Measurements from ENCODE around the gene PSMB10. TPM values are rescaled to one million over a fixed set of nuclear protein-coding genes. Genes with fewer than 3 reads are reported as not detected.

PSMB10 gene
- total RNA-seq, 1 donor from 2014 or later: 82.7 TPM

DNA sequence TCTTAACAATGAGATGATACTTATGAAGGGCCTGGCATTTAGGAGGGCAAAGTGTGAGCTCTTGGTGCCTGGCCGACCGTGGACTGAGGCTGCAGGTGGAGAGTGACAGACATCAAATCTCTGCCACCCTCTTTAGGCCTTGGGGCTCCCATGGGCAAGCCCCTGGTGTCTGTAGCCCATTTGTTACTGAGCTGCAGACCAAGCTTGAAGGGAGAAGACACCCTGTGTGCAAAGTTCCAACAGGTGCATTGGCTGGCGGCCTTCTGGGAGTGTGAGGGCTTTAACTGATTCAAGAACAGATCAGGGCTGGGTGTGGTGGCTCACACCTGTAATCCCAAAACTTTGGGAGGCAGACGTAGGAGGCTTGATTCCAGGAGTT lies 4.2 kb downstream of the PSMB10 start:
- intact Hi-C loops (cut with DNase I): no loop called here
- TF ChIP-seq, protein P1, sequence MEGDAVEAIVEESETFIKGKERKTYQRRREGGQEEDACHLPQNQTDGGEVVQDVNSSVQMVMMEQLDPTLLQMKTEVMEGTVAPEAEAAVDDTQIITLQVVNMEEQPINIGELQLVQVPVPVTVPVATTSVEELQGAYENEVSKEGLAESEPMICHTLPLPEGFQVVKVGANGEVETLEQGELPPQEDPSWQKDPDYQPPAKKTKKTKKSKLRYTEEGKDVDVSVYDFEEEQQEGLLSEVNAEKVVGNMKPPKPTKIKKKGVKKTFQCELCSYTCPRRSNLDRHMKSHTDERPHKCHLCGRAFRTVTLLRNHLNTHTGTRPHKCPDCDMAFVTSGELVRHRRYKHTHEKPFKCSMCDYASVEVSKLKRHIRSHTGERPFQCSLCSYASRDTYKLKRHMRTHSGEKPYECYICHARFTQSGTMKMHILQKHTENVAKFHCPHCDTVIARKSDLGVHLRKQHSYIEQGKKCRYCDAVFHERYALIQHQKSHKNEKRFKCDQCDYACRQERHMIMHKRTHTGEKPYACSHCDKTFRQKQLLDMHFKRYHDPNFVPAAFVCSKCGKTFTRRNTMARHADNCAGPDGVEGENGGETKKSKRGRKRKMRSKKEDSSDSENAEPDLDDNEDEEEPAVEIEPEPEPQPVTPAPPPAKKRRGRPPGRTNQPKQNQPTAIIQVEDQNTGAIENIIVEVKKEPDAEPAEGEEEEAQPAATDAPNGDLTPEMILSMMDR (IDR thresholded peaks at IDR 0.05): no peak

DNA sequence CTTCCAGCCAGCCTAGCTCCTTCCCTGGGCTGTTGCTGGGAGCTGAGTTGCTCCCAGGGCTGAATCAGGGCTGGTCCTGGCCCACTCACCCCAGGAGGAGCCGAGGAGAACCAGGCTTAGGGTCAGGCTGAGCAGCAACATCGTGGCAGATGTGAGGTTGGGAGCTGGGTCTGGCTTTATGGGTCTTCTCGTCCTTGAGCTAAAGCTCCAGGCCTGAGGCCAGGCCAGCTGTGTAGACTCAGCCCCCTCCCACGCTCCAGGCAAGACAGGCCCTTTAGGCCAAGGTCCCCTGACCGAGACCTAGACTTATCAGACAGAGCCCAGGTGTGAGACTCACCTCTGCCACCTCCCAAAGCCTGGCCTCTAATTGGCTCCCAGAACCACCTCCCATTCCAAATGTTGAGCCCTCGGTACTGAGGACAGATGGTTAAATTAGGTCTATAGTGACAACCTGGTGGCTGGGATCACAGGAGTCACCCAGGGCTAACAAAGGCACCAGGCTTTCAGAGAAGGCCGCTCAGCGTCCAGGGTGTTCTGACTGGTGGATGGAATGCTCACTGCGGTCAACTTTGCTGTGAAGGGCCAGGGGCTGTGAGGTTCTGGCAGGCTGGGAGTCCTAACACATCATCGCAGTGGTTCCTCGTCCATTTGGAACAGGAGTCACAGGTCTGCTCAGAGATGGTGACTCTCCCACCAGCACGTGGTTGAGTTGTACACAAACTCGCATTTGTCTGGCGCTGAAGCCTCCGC lies 4.8 kb downstream of the PSMB10 start, which contains the start of gene CTRL:
Gene CTRL, minus strand, starts transcription at position 151 of the 750 bp plus-strand sequence. Its CDS starts 10 bp downstream, at position 141.
- ATAC-seq (no peak), DNase-seq (no peak)
- intact Hi-C loops (cut with DNase I): no loop called here
- H3K4me1 ChIP-seq: peaks cover 16% of the 10 kb centered on the region
- peaks cover 68% of the 10 kb centered on the region for H3K36me3 ChIP-seq
- H3K27ac ChIP-seq: no peak within 1 kb of the TSS
- H3K4me3 ChIP-seq: no peak within 1 kb of the TSS
- no peaks in the 10 kb centered on the region for H3K27me3 ChIP-seq (ENCODE audit: low read depth)
- TF ChIP-seq, protein P1 (IDR thresholded peaks at IDR 0.05): no peak
- H3K9me3 ChIP-seq: no peaks in the 10 kb centered on the region

More for the DNA sequence above, 4.2 kb downstream of the PSMB10 start:
- Histone ChIP-seq H3K27me3 (ENCODE audit: low read depth) (no peaks in the 10 kb centered on the region), H3K9me3 (no peaks in the 10 kb centered on the region), H3K4me3 (no peak overlapping the region), H3K4me1 (peaks cover 20% of the 10 kb centered on the region), H3K27ac (no peak overlapping the region), H3K36me3 (peaks cover 62% of the 10 kb centered on the region)
- DNase-seq (no peak), ATAC-seq (no peak)

DNA sequence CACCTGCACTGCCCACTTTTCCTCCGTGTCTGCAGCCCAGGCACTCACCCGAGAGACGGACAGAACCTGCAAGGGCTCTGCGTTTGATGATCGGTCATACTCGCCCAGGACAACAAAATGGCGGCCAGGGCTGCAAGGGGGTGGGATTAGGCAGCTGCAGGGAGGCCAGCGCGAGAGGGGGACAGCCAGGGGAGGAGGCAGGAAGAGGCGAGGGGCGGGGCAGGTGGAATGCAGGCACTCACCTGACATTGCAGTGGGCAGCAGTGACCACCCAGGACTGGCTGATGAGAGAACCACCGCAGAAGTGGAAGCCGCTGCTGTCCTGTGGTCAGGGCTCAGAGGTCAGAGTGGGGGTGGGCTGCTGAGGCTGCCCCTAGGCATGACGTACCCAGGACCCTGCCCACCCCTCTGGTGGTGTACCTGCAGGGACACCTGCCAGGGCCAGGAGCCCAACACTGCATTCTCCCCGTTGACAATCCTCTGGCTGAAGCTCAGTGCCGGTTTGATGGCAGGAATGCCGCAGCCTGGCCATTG lies 5.9 kb downstream of the PSMB10 start:
- H3K4me3 ChIP-seq: no peak overlapping the region
- ATAC-seq (no peak), DNase-seq (no peak)
- H3K4me1 ChIP-seq: peaks cover 26% of the 10 kb centered on the region
- H3K27me3 ChIP-seq (ENCODE audit: low read depth): no peaks in the 10 kb centered on the region
- no peaks in the 10 kb centered on the region for H3K9me3 ChIP-seq
- H3K36me3 ChIP-seq: peaks cover 73% of the 10 kb centered on the region
- TF ChIP-seq, protein P1 (IDR thresholded peaks at IDR 0.05): no peak
- H3K27ac ChIP-seq: no peak overlapping the region
- intact Hi-C loops (cut with DNase I): no loop called here

GRCh38 chr16:67930191-67930590 lies 6.5 kb downstream of the PSMB10 start:
- Histone ChIP-seq H3K36me3 (peaks cover 73% of the 10 kb centered on the region), H3K9me3 (no peaks in the 10 kb centered on the region), H3K4me3 (no peak overlapping the region), H3K27ac (no peak overlapping the region), H3K4me1 (peaks cover 28% of the 10 kb centered on the region), H3K27me3 (ENCODE audit: low read depth) (no peaks in the 10 kb centered on the region)
- no peak for ATAC-seq
- no peak for DNase-seq
- TF ChIP-seq, protein P1 (IDR thresholded peaks at IDR 0.05): no peak
- intact Hi-C loops (cut with DNase I): no loop called here

DNA sequence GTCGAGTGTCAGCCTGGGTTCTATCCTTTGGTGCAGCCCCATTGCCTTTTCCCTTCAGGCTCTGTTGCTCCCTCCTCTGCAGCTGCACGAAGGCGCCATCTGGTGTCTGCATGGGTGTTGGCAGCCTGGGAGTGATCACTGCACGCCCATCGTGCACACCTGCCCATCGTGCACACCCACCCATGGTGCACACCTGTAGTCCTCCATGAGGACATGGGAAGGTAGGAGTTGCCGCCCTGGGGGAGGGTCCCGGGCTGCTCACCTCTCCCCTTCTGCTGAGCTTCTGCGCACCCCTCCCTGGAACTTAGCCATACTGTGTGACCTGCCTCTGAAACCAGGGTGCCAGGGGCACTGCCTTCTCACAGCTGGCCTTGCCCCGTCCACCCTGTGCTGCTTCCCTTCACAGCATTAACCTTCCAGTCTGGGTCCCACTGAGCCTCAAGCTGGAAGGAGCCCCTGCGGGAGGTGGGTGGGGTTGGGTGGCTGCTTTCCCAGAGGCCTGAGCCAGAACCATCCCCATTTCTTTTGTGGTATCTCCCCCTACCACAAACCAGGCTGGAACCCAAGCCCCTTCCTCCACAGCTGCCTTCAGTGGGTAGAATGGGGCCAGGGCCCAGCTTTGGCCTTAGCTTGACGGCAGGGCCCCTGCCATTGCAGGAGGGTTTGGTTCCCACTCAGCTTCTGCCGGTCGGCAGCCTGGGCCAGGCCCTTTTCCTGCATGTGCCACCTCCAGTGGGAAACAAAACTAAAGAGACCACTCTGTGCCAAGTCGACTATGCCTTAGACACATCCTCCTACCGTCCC lies 7.9 kb downstream of the PSMB10 start:
- TF ChIP-seq, protein P1 (IDR thresholded peaks at IDR 0.05): peak; percentile 77
- H3K9me3 ChIP-seq: no peaks in the 10 kb centered on the region
- DNase-seq: peak; percentile 76
- H3K4me1 ChIP-seq: peaks cover 26% of the 10 kb centered on the region
- H3K27ac ChIP-seq: no peak overlapping the region
- H3K36me3 ChIP-seq: peaks cover 62% of the 10 kb centered on the region
- intact Hi-C loops (cut with DNase I): no loop called here
- H3K27me3 ChIP-seq (ENCODE audit: low read depth): no peaks in the 10 kb centered on the region
- peak; percentile 76 to 78 for ATAC-seq
- no peak overlapping the region for H3K4me3 ChIP-seq
